HG02938 (cell line): ENCODE data around the gene MAFF.

ENCODE experiments used
- ATAC-seq: cut with Tn5 transposase; IDR thresholded peaks from one replicate; pipeline ENCODE4 v1.9.1; 2021; ENCODE audit warnings: mild to moderate bottlenecking, moderate library complexity; ENCODE audit not compliant: unreplicated experiment

The MAFF gene

GRCh38 chr22:38203090-38203810 is 1.5 kb downstream of the MAFF start:
- ATAC-seq, result no peak

GRCh38 chr22:38203855-38204514 is 2.2 kb downstream of the MAFF start:
- ATAC-seq, result no peak

DNA sequence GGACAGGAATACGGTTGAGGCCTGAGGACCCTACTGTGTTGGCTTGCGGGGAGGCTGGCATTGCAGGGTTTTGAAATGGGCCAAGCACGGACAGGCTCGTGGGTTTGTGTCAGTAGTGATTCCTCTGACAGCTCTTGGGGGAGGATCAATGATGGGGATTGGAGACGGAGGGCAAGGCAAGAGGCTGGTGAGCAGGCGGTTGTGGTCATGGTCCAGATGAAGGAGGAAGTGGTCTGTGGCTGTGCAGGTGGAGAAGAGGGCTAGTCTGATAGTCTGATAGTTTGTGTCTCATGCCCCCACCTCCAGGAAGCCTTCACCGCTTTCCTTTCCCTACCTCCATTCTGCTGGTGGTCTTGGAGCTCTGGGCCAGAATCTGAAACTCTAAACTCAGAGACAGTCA is 3.0 kb downstream of the MAFF start:
- ATAC-seq, result no peak

- ATAC-seq, result no peak
Measured at GRCh38 chr22:38205261-38206128, 3.7 kb downstream of the MAFF start.

GRCh38 chr22:38207898-38208432 is 6.2 kb downstream of the MAFF start:
- no peak for ATAC-seq

DNA sequence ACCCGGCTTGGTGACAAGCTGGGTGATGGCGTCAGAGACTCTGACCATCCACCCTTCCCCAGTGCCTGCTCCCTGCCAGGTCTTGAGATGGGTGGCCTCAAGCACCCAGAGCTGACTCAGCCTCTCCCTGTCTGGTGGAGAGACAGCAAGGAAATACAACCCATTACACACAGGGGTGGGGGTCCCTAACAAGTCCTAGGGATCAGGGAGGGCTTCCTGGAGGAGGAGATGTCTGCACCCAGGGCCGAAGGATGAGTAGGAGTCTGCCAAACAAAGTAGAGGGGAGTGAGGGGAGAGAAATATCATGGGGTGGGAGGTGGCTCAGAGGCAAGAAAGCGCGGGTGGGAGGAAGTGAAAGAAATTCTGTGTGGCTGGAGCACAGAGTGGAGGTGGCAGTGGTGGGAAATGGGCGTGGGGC is 6.8 kb downstream of the MAFF start:
- ATAC-seq, result no peak

DNA sequence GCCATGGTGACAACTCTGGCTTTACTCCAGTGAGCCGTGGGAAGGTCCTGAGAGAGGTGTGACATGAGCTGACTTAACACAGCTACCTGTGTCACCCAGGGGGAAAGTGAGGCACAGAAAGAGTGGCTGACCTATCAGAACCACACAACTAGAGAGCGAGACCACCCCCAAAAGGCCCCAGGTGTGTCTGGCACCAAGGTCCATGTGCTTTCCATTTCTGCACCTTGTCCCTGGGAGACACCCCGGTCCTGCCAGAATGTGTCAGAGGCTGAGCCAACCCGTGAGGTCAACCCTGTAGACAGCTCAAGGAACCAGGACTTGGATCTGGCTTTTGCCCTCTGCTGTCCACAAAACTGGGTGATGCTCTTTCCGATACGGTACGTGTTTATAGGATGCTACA is 9.8 kb downstream of the MAFF start:
- no peak for ATAC-seq

DNA sequence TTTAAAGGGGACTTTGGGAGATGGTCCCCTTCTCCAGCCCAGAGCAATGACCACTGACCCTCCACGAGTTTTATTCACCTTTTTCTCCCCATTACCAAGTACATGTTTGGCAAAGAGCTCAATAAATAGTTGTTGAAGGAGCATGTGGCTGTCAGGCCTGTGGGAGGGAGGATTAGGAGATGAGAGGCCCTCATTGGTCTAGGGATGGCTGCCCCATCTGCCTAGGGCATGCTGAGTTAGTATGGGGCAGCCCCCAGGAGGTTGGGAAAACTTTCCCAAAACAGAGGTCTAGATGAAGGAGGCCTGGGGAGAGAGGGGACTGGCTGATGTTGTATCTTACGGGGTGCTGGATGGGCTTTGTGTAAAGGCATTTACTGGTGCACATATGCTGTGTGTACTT is 10.6 kb downstream of the MAFF start:
- no peak for ATAC-seq

GRCh38 chr22:38213319-38213989 is 11.7 kb downstream of the MAFF start:
- no peak for ATAC-seq

GRCh38 chr22:38213990-38214301 is 12.2 kb downstream of the MAFF start:
- ATAC-seq, result no peak

DNA sequence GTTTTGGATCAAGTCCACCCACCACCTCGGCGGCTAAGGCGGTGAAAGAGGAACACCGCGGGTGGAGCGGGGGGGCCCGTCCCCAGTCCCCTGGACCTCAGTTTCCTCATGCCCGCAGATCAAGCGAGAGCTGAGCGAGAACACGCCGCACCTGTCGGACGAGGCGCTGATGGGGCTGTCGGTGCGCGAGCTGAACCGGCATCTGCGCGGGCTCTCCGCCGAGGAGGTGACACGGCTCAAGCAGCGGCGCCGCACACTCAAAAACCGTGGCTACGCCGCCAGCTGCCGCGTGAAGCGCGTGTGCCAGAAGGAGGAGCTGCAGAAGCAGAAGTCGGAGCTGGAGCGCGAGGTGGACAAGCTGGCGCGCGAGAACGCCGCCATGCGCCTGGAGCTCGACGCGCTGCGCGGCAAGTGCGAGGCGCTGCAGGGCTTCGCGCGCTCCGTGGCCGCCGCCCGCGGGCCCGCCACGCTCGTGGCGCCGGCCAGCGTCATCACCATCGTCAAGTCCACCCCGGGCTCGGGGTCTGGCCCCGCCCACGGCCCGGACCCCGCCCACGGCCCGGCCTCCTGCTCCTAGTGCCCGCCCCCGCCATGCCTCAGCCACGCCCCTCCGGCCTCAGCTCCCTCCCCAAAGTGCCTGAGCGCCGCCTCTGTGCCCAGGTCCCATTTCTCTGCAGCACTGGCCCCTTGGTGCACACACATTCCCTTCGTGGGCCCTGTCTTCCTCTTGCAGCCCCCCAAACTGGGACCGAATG is 12.7 kb downstream of the MAFF start:
- no peak for ATAC-seq

GRCh38 chr22:38215156-38216038 is 13.6 kb downstream of the MAFF start:
- no peak for ATAC-seq

- ATAC-seq, result no peak
Measured at GRCh38 chr22:38218661-38219622, 17.1 kb downstream of the MAFF start.

- ATAC-seq, result no peak
Measured at GRCh38 chr22:38219632-38220031, 17.8 kb downstream of the MAFF start.

DNA sequence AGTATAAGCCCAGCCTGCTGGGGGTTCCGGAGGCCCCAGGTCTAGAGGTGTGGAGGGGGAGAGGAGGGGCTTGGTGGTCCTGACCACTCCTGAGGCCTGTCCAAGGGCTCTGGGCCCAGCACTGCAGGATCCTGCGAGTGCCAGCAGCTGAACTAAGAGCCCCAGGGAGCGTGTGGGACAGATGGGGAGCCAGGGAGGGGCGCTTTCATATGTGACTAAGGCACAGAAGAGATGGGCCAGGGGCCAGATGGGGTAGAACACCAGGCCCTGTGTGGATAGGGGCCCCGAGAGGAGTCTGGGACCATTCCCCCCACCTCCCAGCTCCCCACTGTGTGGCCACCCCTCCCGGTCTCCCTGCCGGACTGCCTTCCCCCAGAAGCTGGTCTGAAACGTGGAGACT is 18.4 kb downstream of the MAFF start:
- ATAC-seq, result no peak

DNA sequence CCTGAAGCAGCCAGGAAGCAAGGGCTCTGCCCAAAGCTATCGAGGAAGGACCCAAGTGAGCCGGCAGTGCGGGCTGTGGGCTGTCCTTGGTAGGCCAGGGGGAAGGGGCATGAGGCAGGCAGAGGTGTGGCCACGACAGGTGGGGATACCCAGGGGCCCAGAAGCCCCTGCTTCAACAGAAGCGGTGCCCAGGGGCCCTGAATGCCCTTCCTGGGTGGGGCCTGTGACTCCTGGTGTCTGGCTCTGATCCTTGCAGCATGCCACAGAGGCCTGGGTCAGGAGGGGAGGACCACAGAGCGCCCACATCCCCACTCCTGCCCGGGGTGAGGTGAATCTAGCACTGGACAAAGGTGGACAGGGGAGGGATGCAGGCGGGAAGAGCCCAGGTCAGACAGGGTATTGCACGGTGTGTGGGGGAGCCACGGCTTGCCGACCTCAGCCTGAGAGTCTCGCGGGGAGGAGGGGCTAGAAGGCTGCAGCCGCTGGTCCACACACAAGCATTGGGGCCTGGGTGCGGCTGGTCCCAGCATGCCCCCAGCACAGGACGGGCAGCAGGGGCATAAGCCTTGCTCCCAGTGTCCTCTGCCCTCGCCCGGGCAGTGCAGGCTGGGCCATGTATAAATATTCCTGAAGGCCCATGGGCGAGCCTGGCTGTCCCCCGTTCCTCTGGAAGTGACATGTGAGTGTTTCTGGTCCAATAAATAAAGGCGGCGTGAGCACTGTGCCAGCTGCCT is 19.0 kb downstream of the MAFF start:
- no peak for ATAC-seq

DNA sequence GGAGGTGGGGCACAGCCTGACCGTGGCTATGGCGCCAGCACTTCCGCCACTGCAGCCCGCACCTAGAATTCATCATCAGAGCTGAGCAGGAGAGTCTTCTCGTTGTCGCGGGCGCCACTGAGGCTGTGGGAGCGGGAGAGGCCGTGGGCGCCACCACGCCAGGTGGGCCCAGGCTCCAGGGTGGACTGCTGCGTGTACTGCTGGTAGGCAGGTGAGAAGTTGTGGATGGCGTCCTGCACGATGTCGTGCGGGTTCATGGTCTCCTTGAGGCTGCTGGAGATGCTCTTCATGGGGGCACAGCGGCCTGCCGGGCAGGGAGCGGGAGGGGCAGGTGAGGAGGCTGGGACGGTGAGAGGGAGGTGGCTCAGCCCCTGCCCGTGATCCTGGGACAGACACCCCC is 19.6 kb downstream of the MAFF start:
- no peak for ATAC-seq
